Gastroesophageal sphincter (tissue), 4 donors: Measurements from ENCODE around the gene METTL3. TPM values are rescaled to one million over a fixed set of nuclear protein-coding genes. Genes with fewer than 3 reads are reported as not detected.
"Not testable (repeated sequence)": the region's sequence is repeated elsewhere in the genome, so short reads cannot be mapped to it uniquely, and the experiment has no call there.

ENCODE experiments used
- ATAC-seq: fragments of 150-250 bp; one replicate; pipeline ENCODE4 v1.9.1; 2016; ENCODE audit warnings: mild to moderate bottlenecking, moderate library complexity
- H3K27ac ChIP-seq, 4 donors: fragments of 200-600 bp; sonication (generic) in 3 of 4; 1 replicate in 3 of 4; 2 replicates in 1 of 4; pipeline ENCODE4 v1.5.1; 2016 to 2019
- H3K27me3 ChIP-seq: fragments of 200-600 bp; sonication (generic); one replicate; pipeline ENCODE4 v1.5.1; 2019
- H3K36me3 ChIP-seq, 2 donors: fragments of 200-600 bp; sonication (generic); one replicate each; pipeline ENCODE4 v1.5.1; 2019; ENCODE audit warnings: control low read depth in 1 of 2
- H3K4me1 ChIP-seq, 3 donors: fragments of 200-600 bp; sonication (generic); 1 replicate in 2 of 3; 2 replicates in 1 of 3; pipeline ENCODE4 v1.5.1; 2016 to 2019; ENCODE audit warnings: control low read depth in 2 of 3
- H3K4me3 ChIP-seq, 2 donors: fragments of 200-600 bp; sonication (generic); one replicate each; pipeline ENCODE4 v1.5.1; 2019; ENCODE audit warnings: mild to moderate bottlenecking in 1 of 2, moderate library complexity in 1 of 2
- H3K9me3 ChIP-seq, 3 donors: fragments of 200-600 bp; sonication (generic); one replicate each; pipeline ENCODE4 v1.5.1; 2017 to 2019; ENCODE audit warnings: control low read depth in 2 of 3
- CTCF ChIP-seq, 4 experiments: fragments of 200-600 bp in 2 of 4; fragments of 450-650 bp in 2 of 4; sonication (generic) in 1 of 4; IDR thresholded peaks; one replicate each; pipeline ENCODE4 v1.5.1; 2017 to 2019; ENCODE audit warnings: antibody characterized with exemption in 4 of 4, mild to moderate bottlenecking in 2 of 4, moderate library complexity in 2 of 4
- EP300 ChIP-seq: sonication (generic); formaldehyde crosslinking; IDR thresholded peaks from one replicate; pipeline ENCODE4 v1.6.1; 2017; ENCODE audit warnings: antibody characterized with exemption, mild to moderate bottlenecking
- POLR2A ChIP-seq, 2 donors: fragments of 450-650 bp; IDR thresholded peaks; one replicate each; pipeline ENCODE4 v1.6.1; 2017; ENCODE audit warnings: antibody characterized with exemption in 2 of 2, mild to moderate bottlenecking in 2 of 2, moderate library complexity in 1 of 2
- POLR2AphosphoS5 ChIP-seq: sonication (generic); formaldehyde crosslinking; IDR thresholded peaks from one replicate; pipeline ENCODE4 v1.6.1; 2017; ENCODE audit warnings: antibody characterized with exemption
- WGBS, 2 donors: methylation state at CpG; one replicate each; pipeline ENCODE4 v1.1.5; 2018; ENCODE audit warnings: low coverage in 1 of 2; 5-methylcytosine and 5-hydroxymethylcytosine counted together
- total RNA-seq, 4 donors: library from RNA; depleted of rRNA; stranded (reverse); fragments of >200 nt; gene quantifications; one replicate each; pipeline ENCODE4 v1.1.0, GENCODE V29; 2016

METTL3 gene
- total RNA-seq, 4 donors from 2014 or later, result 31.9 to 73.0 (median 48.6) TPM

- Histone ChIP-seq H3K9me3 (no peaks in the 10 kb centered on the region), H3K27me3 (no peaks in the 10 kb centered on the region), H3K27ac (no peak overlapping the region), H3K4me1 (peaks cover 0 to 15% (median 4%) of the 10 kb centered on the region in 3 donors), H3K4me3 (no peak overlapping the region), H3K36me3 (no peaks in the 10 kb centered on the region)
- ATAC-seq, result no peak
- 52 to 84% methylated on average over 3 of the region's 3 CpGs for WGBS, 2 donors
- TF ChIP-seq CTCF (IDR thresholded peaks at IDR 0.05), result no peak
- no peak for TF ChIP-seq POLR2A (IDR thresholded peaks at IDR 0.05)
- TF ChIP-seq EP300, result no peak
- TF ChIP-seq POLR2AphosphoS5, result no peak
Measured at GRCh38 chr14:21553266-21553665, 42.1 kb upstream of the METTL3 start.

- not testable (repeated sequence) for H3K4me3 ChIP-seq, H3K27ac ChIP-seq, H3K9me3 ChIP-seq, H3K4me1 ChIP-seq, H3K36me3 ChIP-seq, ATAC-seq
- 94% methylated on average over 7 of the region's 7 CpGs; no CpG with 5 or more reads in 1 of the 2 donors for WGBS, 2 donors
- peaks cover 17% of the 10 kb centered on the region for H3K27me3 ChIP-seq
Measured at GRCh38 chr14:21544588-21544987, 33.4 kb upstream of the METTL3 start.

GRCh38 chr14:21543963-21544362 lies 32.8 kb upstream of the METTL3 start:
- ATAC-seq, result no peak
- H3K4me1 ChIP-seq, result no peaks in the 10 kb centered on the region
- H3K36me3 ChIP-seq, result no peaks in the 10 kb centered on the region
- peaks cover 23% of the 10 kb centered on the region for H3K27me3 ChIP-seq
- no peak overlapping the region for H3K4me3 ChIP-seq
- TF ChIP-seq POLR2AphosphoS5 (no peak), POLR2A (IDR thresholded peaks at IDR 0.05) (no peak), CTCF (IDR thresholded peaks at IDR 0.05) (no peak), EP300 (no peak)
- H3K9me3 ChIP-seq, result no peaks in the 10 kb centered on the region
- H3K27ac ChIP-seq, result no peak overlapping the region
- 36 to 39% methylated on average over 3 to 5 of the region's 5 CpGs for WGBS, 2 donors

GRCh38 chr14:21543521-21543960 lies 32.4 kb upstream of the METTL3 start:
- ATAC-seq, result no peak
- no peak for TF ChIP-seq POLR2A (IDR thresholded peaks at IDR 0.05)
- TF ChIP-seq EP300, result no peak
- TF ChIP-seq POLR2AphosphoS5, result no peak
- TF ChIP-seq CTCF (IDR thresholded peaks at IDR 0.05), result no peak
- Histone ChIP-seq H3K4me1 (no peaks in the 10 kb centered on the region), H3K4me3 (no peak overlapping the region), H3K9me3 (no peaks in the 10 kb centered on the region), H3K27me3 (peaks cover 28% of the 10 kb centered on the region), H3K27ac (no peak overlapping the region), H3K36me3 (no peaks in the 10 kb centered on the region)
- 29 to 34% methylated on average over 7 of the region's 7 CpGs for WGBS, 2 donors

- no peak for ATAC-seq
- WGBS, 2 donors, result 65 to 88% methylated on average over 4 to 9 of the region's 9 CpGs
Measured at GRCh38 chr14:21541413-21542074, 30.4 kb upstream of the METTL3 start.

More at GRCh38 chr14:21541413-21542074, 30.4 kb upstream of the METTL3 start:
- Histone ChIP-seq H3K4me3 (no peak overlapping the region), H3K9me3 (no peaks in the 10 kb centered on the region), H3K27ac (no peak overlapping the region), H3K4me1 (peaks cover under 1 to 7% (median 7%) of the 10 kb centered on the region in 3 donors), H3K27me3 (peaks cover 48% of the 10 kb centered on the region), H3K36me3 (no peaks in the 10 kb centered on the region)
- TF ChIP-seq CTCF (IDR thresholded peaks at IDR 0.05), result no peak
- TF ChIP-seq POLR2A (IDR thresholded peaks at IDR 0.05), result no peak
- TF ChIP-seq POLR2AphosphoS5, result no peak
- no peak for TF ChIP-seq EP300
